Skeletal muscle cell (primary cell): ENCODE data around the gene CDX1.

Source experiments
- DNase-seq: peaks from one replicate; pipeline ENCODE4 v3.0.0-alpha.2; 2010; ENCODE audit warnings: low read depth
- H3K4me3 ChIP-seq: 2 replicates; pipeline ENCODE4 v1.5.1; 2011; ENCODE audit warnings: low read depth, mild to moderate bottlenecking, control low read depth, low read length, moderate library complexity

The CDX1 gene

DNA sequence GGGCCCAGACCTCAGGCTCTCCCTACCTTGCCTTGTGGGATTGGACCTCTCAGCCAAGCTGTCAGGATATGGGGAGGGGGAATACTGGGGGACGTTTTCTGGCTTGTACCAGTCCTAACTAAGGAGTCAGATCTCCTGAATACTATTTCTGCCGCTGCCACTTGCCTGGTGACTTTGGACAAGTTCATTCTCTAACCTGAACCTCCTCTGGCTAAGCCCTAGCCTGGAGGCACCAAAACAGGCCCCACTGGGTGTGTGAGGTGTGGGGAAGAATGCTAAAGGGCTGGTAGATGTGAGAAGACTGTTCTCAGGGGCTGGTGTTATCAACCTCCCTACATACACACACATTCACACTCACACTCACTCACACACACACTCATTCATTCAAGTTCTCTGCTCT lies 24.4 kb downstream of the CDX1 start:
- no peak overlapping the region for H3K4me3 ChIP-seq
- DNase-seq: no peak

DNA sequence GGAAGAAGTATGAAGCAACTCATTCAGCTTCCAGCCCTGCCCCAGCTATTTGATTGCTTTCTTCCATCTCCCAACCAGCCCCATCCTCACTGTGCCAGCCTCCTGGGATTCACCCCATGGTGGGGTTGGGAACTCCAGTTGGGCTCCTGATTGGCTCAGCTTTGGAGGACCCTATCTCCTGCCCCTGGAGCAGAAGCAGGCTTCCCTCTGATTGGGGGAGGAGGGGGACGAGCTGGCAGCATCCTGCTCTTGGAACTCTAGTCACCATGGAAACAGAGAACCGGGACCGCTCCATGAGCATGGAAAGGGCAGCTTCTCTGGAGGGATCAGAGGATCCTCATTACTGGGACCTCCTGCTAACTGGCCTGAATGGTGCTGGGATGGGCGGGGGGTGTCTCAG lies 25.9 kb downstream of the CDX1 start:
- no peak overlapping the region for H3K4me3 ChIP-seq
- DNase-seq: no peak

DNA sequence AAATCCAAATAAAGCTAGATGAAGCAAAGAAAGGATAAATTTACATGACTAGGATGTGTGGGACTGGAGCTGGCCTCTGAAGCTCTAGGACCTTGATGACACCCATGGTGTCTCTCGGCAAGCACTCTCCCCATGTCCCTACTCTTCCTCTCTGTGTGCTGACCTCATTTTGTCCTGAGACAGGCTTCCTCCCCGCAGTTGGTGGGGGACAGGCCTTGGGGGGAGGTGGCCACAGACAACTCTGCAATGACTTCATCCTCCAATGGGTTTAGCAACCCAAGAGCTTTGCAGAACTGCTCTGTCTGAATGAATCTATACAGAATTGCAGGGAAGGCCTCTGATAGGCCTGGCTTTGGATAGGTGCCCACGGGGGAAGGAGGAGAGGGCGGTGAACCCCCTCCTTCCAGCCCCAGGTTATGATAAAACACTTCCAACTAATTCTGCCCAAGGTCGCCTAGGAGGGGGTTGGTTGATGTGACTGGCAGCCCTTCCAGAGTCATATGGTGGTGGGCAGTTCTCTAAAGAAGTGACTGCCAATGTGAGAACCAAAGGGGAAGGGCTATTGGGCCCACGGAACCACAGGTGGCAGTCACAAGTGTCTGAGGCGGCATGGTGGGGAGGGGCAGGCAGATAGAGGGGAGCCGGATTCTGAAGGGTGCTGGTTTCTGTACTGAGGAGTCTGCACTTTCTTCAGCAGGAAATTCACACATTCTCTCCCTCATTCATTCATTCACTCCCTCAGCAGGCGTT lies 29.3 kb downstream of the CDX1 start:
- DNase-seq: no peak
- H3K4me3 ChIP-seq: no peak overlapping the region

GRCh38 chr5:150196514-150196913 lies 29.9 kb downstream of the CDX1 start:
- DNase-seq: no peak

GRCh38 chr5:150196986-150197385 lies 30.4 kb downstream of the CDX1 start:
- no peak overlapping the region for H3K4me3 ChIP-seq
- no peak for DNase-seq

More at GRCh38 chr5:150196514-150196913, 29.9 kb downstream of the CDX1 start:
- H3K4me3 ChIP-seq: no peak overlapping the region

DNA sequence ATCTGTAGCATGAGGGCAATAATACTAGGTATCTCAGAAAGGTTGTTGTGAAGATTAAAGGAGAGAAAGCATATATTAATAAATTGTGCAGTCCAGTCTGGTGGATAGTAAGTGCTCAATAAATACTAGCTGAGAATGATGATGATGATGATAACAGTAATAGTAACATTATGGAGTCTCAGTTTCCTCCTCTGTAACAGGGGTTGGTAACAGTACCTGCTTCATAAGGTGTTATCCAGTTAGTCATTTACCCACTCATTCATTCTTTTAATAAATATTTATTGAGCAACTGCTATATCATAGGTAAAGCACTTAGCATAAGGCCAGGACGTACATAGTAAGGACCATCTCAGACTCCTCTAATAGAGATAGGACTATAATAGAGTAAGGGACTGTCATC lies 30.9 kb downstream of the CDX1 start:
- no peak for DNase-seq
- no peak overlapping the region for H3K4me3 ChIP-seq

DNA sequence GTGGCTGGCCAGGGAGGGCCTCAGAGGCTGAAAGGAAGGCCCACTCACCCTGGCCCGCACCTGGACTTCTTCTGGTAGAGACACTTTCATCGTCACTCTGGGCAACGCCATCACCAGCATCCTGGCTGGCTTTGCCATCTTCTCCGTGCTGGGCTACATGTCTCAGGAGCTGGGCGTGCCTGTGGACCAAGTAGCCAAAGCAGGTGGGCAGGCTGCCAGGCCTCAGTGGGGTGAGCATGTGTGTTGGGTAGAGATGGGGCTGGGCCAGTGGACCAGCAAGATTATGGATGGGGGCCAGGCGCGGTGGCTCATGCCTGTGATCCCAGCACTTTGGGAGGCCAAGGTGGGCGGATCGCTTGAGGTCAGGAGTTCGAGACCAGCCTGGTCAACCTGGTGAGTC lies 35.9 kb downstream of the CDX1 start:
- no peak for DNase-seq
- H3K4me3 ChIP-seq: no peak overlapping the region

- H3K4me3 ChIP-seq: no peak overlapping the region
- no peak for DNase-seq
Measured at GRCh38 chr5:150203832-150204589, 37.4 kb downstream of the CDX1 start.

GRCh38 chr5:150204590-150204960 lies 38.0 kb downstream of the CDX1 start:
- no peak overlapping the region for H3K4me3 ChIP-seq
- no peak for DNase-seq

- no peak for DNase-seq
- no peak overlapping the region for H3K4me3 ChIP-seq
Measured at GRCh38 chr5:150206098-150206778, 39.7 kb downstream of the CDX1 start.

DNA sequence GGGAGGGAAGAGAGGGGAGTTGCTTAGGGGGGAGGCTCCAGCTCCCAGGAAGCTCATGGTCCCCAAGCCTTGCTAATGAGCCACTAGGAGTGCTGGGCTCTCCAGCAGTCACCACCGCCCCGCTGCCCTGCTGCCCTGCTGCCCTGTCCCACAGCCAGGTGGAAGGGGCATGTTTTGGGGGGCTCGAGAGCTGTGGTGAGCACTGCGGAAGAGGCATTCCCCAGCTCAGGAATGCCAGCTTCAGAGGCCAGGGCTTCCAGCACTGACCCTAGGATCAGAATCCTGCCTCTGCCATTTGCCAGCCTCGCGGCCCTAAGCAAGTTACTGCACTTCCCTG lies 40.2 kb downstream of the CDX1 start:
- no peak overlapping the region for H3K4me3 ChIP-seq
- no peak for DNase-seq

GRCh38 chr5:150208187-150209098 lies 41.9 kb downstream of the CDX1 start:
- no peak overlapping the region for H3K4me3 ChIP-seq
- no peak for DNase-seq

DNA sequence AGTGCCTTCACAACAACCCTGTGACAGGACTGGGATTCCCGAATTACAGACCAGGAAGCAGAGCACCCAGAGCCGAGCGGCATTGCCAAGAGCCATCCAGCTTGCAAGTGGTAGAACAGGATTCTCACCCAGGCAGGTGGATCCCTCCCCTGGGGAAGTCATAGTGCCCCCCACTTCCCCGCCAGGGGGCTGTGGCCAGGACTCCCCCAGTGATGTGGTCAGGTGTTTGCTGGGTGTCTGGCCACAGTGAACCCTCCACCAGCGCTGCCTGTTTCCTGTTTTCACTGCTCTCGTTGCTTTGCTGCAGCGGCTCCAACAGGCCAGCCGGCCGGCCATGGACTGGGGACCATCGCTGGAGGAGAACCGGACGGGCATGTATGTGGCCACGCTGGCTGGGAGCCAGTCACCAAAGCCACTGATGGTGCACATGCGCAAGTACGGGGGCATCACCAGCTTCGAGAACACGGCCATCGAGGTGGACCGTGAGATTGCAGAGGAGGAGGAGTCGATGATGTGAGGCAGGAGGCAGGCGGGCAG lies 42.6 kb downstream of the CDX1 start:
- DNase-seq: no peak

GRCh38 chr5:150210644-150211043 lies 44.1 kb downstream of the CDX1 start:
- DNase-seq: no peak
- no peak overlapping the region for H3K4me3 ChIP-seq

More for the DNA sequence above, 42.6 kb downstream of the CDX1 start:
- no peak overlapping the region for H3K4me3 ChIP-seq

- no peak for DNase-seq
- no peak overlapping the region for H3K4me3 ChIP-seq
Measured at GRCh38 chr5:150211156-150212030, 44.8 kb downstream of the CDX1 start.

DNA sequence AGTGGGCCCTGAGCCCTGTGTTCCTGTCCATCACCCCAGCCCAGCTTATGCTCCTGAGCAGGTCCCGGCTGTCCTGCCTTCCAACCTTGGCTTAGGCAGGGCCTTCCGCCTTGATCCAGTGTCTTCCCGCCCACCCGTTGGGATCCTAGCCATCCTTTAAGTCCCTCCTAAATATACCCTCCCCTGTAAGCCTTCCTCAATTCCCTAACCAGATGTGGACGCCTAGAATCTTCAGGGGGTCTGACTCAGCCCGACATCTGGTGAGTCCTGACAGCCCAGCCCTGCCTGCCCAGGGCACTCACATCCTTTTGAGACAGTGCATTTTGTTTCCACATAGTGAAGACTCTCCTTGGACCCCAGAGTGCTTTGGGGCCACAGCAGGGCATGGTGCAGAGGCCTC lies 47.0 kb downstream of the CDX1 start:
- peak; percentile 76 for DNase-seq
- H3K4me3 ChIP-seq: no peak overlapping the region

- H3K4me3 ChIP-seq: no peak overlapping the region
- peak; percentile 50 for DNase-seq
Measured at GRCh38 chr5:150214289-150214688, 47.7 kb downstream of the CDX1 start.
